Trophoblast cell (in vitro differentiated cells and primary cell): ENCODE data around the gene SLC7A8.
"Not testable (repeated sequence)": the region's sequence is repeated elsewhere in the genome, so short reads cannot be mapped to it uniquely, and the experiment has no call there.

Experiments used
- DNase-seq, 2 donors: peaks; one replicate each; pipeline ENCODE4 v3.0.0-alpha.2; 2016
- H2AFZ ChIP-seq: 2 replicates; pipeline ENCODE4 v1.6.1; 2013; ENCODE audit warnings: low read length, moderate library complexity, mild to moderate bottlenecking; ENCODE audit not compliant: insufficient read depth, poor library complexity
- H2AK5ac ChIP-seq: 2 replicates; pipeline ENCODE4 v1.6.1; 2013; ENCODE audit warnings: mild to moderate bottlenecking, low read length
- H2BK120ac ChIP-seq: 2 replicates; pipeline ENCODE4 v1.6.1; 2013; ENCODE audit warnings: low read length, mild to moderate bottlenecking, moderate library complexity; ENCODE audit not compliant: insufficient read depth, poor library complexity
- H2BK12ac ChIP-seq: 2 replicates; pipeline ENCODE4 v1.6.1; 2013; ENCODE audit warnings: mild to moderate bottlenecking, low read length, moderate library complexity
- H2BK5ac ChIP-seq: 2 replicates; pipeline ENCODE4 v1.6.1; 2013; ENCODE audit warnings: low read length, low read depth, moderate library complexity, mild to moderate bottlenecking; ENCODE audit not compliant: poor library complexity
- H3K14ac ChIP-seq: 2 replicates; pipeline ENCODE4 v1.6.1; 2013; ENCODE audit warnings: mild to moderate bottlenecking, low read length
- H3K18ac ChIP-seq: 2 replicates; pipeline ENCODE4 v1.6.1; 2013; ENCODE audit warnings: mild to moderate bottlenecking, low read length
- H3K23ac ChIP-seq: 2 replicates; pipeline ENCODE4 v1.6.1; 2013; ENCODE audit warnings: low read length
- H3K27ac ChIP-seq: 2 replicates; pipeline ENCODE4 v1.5.1; 2013; ENCODE audit warnings: low read depth, mild to moderate bottlenecking, inconsistent platforms, low read length, moderate library complexity
- H3K27me3 ChIP-seq: 2 replicates; pipeline ENCODE4 v1.6.1; 2013; ENCODE audit warnings: inconsistent platforms, mild to moderate bottlenecking, low read length, moderate library complexity; ENCODE audit not compliant: insufficient read depth
- H3K36me3 ChIP-seq, 2 experiments: 1 replicate in 1 of 2; 2 replicates in 1 of 2; pipeline ENCODE4 v1.6.1; 2013; ENCODE audit warnings: low read length in 2 of 2, mild to moderate bottlenecking in 2 of 2, moderate library complexity in 1 of 2; ENCODE audit not compliant: insufficient read depth in 2 of 2, control insufficient read depth in 1 of 2
- H3K4ac ChIP-seq: 2 replicates; pipeline ENCODE4 v1.6.1; 2013; ENCODE audit warnings: low read depth, mild to moderate bottlenecking, low read length, moderate library complexity
- H3K4me1 ChIP-seq, 2 experiments: 1 replicate in 1 of 2; 2 replicates in 1 of 2; pipeline ENCODE4 v1.6.1; 2013; ENCODE audit warnings: low read length in 2 of 2, mild to moderate bottlenecking in 2 of 2, moderate library complexity in 1 of 2; ENCODE audit not compliant: insufficient read depth in 2 of 2, control insufficient read depth in 1 of 2
- H3K4me2 ChIP-seq: 2 replicates; pipeline ENCODE4 v1.6.1; 2013; ENCODE audit warnings: inconsistent platforms, mild to moderate bottlenecking, low read length, moderate library complexity
- H3K4me3 ChIP-seq: 2 replicates; pipeline ENCODE4 v1.5.1; 2013; ENCODE audit warnings: mild to moderate bottlenecking, low read depth, low read length, inconsistent platforms
- H3K79me1 ChIP-seq: one replicate; pipeline ENCODE4 v1.6.1; 2013; ENCODE audit warnings: low read length
- H3K79me2 ChIP-seq: 2 replicates; pipeline ENCODE4 v1.6.1; 2013; ENCODE audit warnings: low read length, mild to moderate bottlenecking; ENCODE audit not compliant: control insufficient read depth, insufficient read depth, poor library complexity
- H3K9ac ChIP-seq: 2 replicates; pipeline ENCODE4 v1.6.1; 2013; ENCODE audit warnings: mild to moderate bottlenecking, low read length
- H3K9me3 ChIP-seq: 2 replicates; pipeline ENCODE4 v1.6.1; 2013; ENCODE audit warnings: low read depth, mild to moderate bottlenecking, control low read depth, inconsistent platforms, low read length; ENCODE audit not compliant: insufficient read depth
- H4K12ac ChIP-seq: 2 replicates; pipeline ENCODE4 v1.6.1; 2013; ENCODE audit warnings: low read depth, mild to moderate bottlenecking, low read length, moderate library complexity
- H4K8ac ChIP-seq: 2 replicates; pipeline ENCODE4 v1.6.1; 2013; ENCODE audit warnings: low read depth, mild to moderate bottlenecking, low read length, moderate library complexity
- H4K91ac ChIP-seq: one replicate; pipeline ENCODE4 v1.6.1; 2013; ENCODE audit warnings: low read depth, mild to moderate bottlenecking, low read length, moderate library complexity
- WGBS: extraction: QIAGEN DNeasy Blood & Tissue Kit; methylation state at CpG from one replicate; pipeline ENCODE4 v1.1.7; 2013; ENCODE audit warnings: missing lambda C conversion rate; ENCODE audit not compliant: insufficient read length, insufficient coverage; ENCODE audit errors: extremely low coverage; 5-methylcytosine and 5-hydroxymethylcytosine counted together

The SLC7A8 gene

DNA sequence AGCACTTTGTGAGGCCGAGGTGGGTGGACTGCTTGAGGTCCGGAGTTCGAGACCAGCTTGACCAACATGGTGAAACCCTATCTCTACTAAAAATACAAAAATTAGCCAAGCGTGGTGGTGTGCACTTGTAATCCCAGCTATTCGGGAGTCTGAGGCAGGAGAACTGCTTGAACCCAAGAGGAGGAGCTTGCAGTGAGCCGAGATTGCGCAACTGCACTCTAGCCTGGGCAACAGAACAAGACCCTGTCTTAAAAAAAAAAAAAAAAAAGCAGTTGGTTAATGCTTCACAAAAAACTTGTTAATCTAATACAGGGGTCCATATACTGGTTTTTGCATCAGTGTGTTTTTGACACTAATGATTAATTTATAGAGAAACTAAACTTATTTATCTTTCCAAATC is 18.5 kb upstream of the SLC7A8 start:
- Histone ChIP-seq H3K4me1 (peaks cover 0 to 3% of the 10 kb centered on the region in 2 experiments), H2BK120ac (no peak overlapping the region), H3K9ac (no peak overlapping the region), H3K23ac (no peak overlapping the region), H3K27ac (no peak overlapping the region), H3K79me2 (no peaks in the 10 kb centered on the region), H3K14ac (no peak overlapping the region), H4K8ac (no peak overlapping the region), H3K4me3 (no peak overlapping the region), H3K18ac (no peak overlapping the region), H3K4ac (no peak overlapping the region), H3K36me3 (no peaks in the 10 kb centered on the region), H2AFZ (no peak overlapping the region), H4K12ac (no peak overlapping the region), H3K4me2 (no peak overlapping the region), H3K27me3 (no peaks in the 10 kb centered on the region), H3K79me1 (no peaks in the 10 kb centered on the region), H3K9me3 (no peaks in the 10 kb centered on the region), H4K91ac (no peak overlapping the region), H2AK5ac (no peak overlapping the region), H2BK5ac (no peak overlapping the region), H2BK12ac (no peak overlapping the region)
- WGBS: no CpG with 5 or more reads among the region's 7 CpGs
- DNase-seq: no peak

DNA sequence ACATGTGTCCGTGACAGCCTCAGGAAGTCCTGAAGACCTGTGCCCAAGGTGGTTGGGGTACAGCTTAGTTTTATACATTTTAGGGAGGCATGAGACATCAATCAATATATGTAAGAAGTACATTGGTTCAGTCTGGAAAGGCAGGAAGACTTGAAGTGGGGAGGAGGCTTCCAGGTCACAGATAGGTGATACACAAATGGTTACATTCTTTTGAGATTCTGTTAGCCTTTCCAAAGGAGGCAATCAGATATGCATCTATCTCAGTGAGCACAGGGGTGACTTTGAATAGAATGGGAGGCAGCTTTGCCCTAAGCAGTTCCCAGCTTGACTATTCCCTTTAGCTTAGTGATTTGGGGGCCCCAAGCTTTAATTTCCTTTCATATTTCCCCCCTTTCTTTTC is 15.7 kb upstream of the SLC7A8 start:
- H2AK5ac ChIP-seq, H3K4me3 ChIP-seq, H3K27me3 ChIP-seq, H2BK120ac ChIP-seq, H3K79me1 ChIP-seq, H3K18ac ChIP-seq, H3K23ac ChIP-seq, H4K91ac ChIP-seq, H2BK12ac ChIP-seq, H3K14ac ChIP-seq, H3K9me3 ChIP-seq, H3K79me2 ChIP-seq, H3K4ac ChIP-seq, DNase-seq, H2AFZ ChIP-seq, H3K9ac ChIP-seq, H3K36me3 ChIP-seq, H3K4me1 ChIP-seq, H4K8ac ChIP-seq, H4K12ac ChIP-seq, H3K4me2 ChIP-seq: not testable (repeated sequence)
- no CpG with 5 or more reads among the region's 1 CpG for WGBS
- Histone ChIP-seq H2BK5ac (peak overlapping the region; percentile 33), H3K27ac (peak overlapping the region; percentile 10)

- not testable (repeated sequence) for H3K4me1 ChIP-seq, H3K9me3 ChIP-seq, H3K4ac ChIP-seq, H3K79me2 ChIP-seq, H3K14ac ChIP-seq, H3K4me3 ChIP-seq, H4K12ac ChIP-seq, H3K27me3 ChIP-seq, DNase-seq, H3K4me2 ChIP-seq, H3K23ac ChIP-seq, H3K18ac ChIP-seq, H2AK5ac ChIP-seq, H2BK5ac ChIP-seq, H4K8ac ChIP-seq, H2BK120ac ChIP-seq, H3K36me3 ChIP-seq, H3K27ac ChIP-seq, H3K79me1 ChIP-seq, H2AFZ ChIP-seq, H3K9ac ChIP-seq
- no CpG with 5 or more reads among the region's 2 CpGs for WGBS
- peak overlapping the region; percentile 51 for H4K91ac ChIP-seq
- peak overlapping the region; percentile 4 for H2BK12ac ChIP-seq
Measured at GRCh38 chr14:23196487-23196886, 13.0 kb upstream of the SLC7A8 start.

- H3K9me3 ChIP-seq: no peaks in the 10 kb centered on the region
- no peaks in the 10 kb centered on the region for H3K79me2 ChIP-seq
- peak overlapping the region; percentile 13 for H3K23ac ChIP-seq
- H3K4ac ChIP-seq: no peak overlapping the region
- no peak overlapping the region for H2BK5ac ChIP-seq
- no peak overlapping the region for H3K27ac ChIP-seq
- H3K27me3 ChIP-seq: no peaks in the 10 kb centered on the region
- H2BK12ac ChIP-seq: no peak overlapping the region
- no CpG with 5 or more reads among the region's 7 CpGs for WGBS
- H2AK5ac ChIP-seq: no peak overlapping the region
- no peak overlapping the region for H2AFZ ChIP-seq
- H2BK120ac ChIP-seq: no peak overlapping the region
- H3K14ac ChIP-seq: no peak overlapping the region
- no peaks in the 10 kb centered on the region for H3K36me3 ChIP-seq
- H3K9ac ChIP-seq: no peak overlapping the region
- no peak overlapping the region for H3K18ac ChIP-seq
- DNase-seq: no peak
- no peak overlapping the region for H3K4me2 ChIP-seq
- H4K91ac ChIP-seq: no peak overlapping the region
- H4K12ac ChIP-seq: no peak overlapping the region
- H4K8ac ChIP-seq: no peak overlapping the region
- H3K4me3 ChIP-seq: no peak overlapping the region
- H3K4me1 ChIP-seq: peaks cover 0 to 3% of the 10 kb centered on the region in 2 experiments
- peaks cover 3% of the 10 kb centered on the region for H3K79me1 ChIP-seq
Measured at GRCh38 chr14:23195552-23196101, 12.2 kb upstream of the SLC7A8 start.
